Measurements from ENCODE around the gene HINT3. TPM values are rescaled to one million over a fixed set of nuclear protein-coding genes. Genes with fewer than 3 reads are reported as not detected.

The HINT3 gene
- total and polyA plus RNA-seq, 2 donors (not counting 3 experiments of a cell fraction or from before 2014, with no cell fraction given), result 1.8 to 8.4 TPM

- Histone ChIP-seq H3K4me1 (ENCODE audit: control insufficient read depth, extremely low read depth, insufficient read depth, low read length) (peaks cover 3% of the 10 kb centered on the region), H3K27ac (ENCODE audit: insufficient read depth, low read depth, low read length) (no peak overlapping the region), H3K4me3 (replicated peaks in 1 of 3; ENCODE audit: insufficient read depth in 1 of 3, low read depth in 1 of 3, low read length in 3 of 3) (no peak overlapping the region), H3K36me3 (ENCODE audit: control insufficient read depth in 2 of 2, extremely low read depth in 1 of 2, insufficient read depth in 2 of 2, low read length in 2 of 2) (no peaks in the 10 kb centered on the region), H3K27me3 (ENCODE audit: control insufficient read depth in 2 of 2, insufficient read depth in 2 of 2, low read length in 2 of 2) (no peaks in the 10 kb centered on the region), H4K20me1 (replicated peaks; ENCODE audit: control insufficient read depth, extremely low read depth, insufficient read depth, low read length) (no peaks in the 10 kb centered on the region), H3K9me1 (replicated peaks; ENCODE audit: control insufficient read depth, extremely low read depth, insufficient read depth, low read length) (no peaks in the 10 kb centered on the region), H3K9ac (replicated peaks; ENCODE audit: extremely low read depth, insufficient read depth, low read length) (no peak overlapping the region), H2AFZ (ENCODE audit: low read depth, low read length) (no peak overlapping the region), H3K4me2 (ENCODE audit: insufficient read depth, low read length) (no peak overlapping the region), H3K9me3 (replicated peaks; ENCODE audit: control insufficient read depth, insufficient read depth, low read length) (no peaks in the 10 kb centered on the region), H3K79me2 (ENCODE audit: control insufficient read depth, insufficient read depth, low read length) (no peaks in the 10 kb centered on the region)
- DNase-seq (ENCODE audit: low read depth, low spot score), result peak; percentile 81
- intact Hi-C loops (cut with micrococcal nuclease) (no loop called here), dilution Hi-C loops (cut with MboI; ENCODE audit: extremely low pct_ligation_motif_present, low sequenced_read_pairs) (no loop called here)
- POLR2A ChIA-PET, result no interaction called here
- CTCF ChIA-PET, result interaction anchor here (1.0 to 1.7 kb wide), 4 partner anchors 15 to 148 kb away, joined by 3 to 5 read pairs (median 3); partner anchors contain the start of gene NCOA7
- no peak for FAIRE-seq
- BruUV-seq (replicated peaks), result no TSS peak
- TF ChIP-seq MAX (IDR thresholded peaks at IDR 0.05; ENCODE audit: insufficient read depth, insufficient read length) (no peak), CTCF (IDR thresholded peaks at IDR 0.05; ENCODE audit: extremely low read depth in 1 of 2, insufficient read depth in 1 of 2, low read depth in 1 of 2, low read length in 2 of 2) (no peak), GATA2 (IDR thresholded peaks at IDR 0.05; ENCODE audit: insufficient read depth, insufficient read length, low read depth, low read length) (no peak), POLR2AphosphoS5 (IDR thresholded peaks at IDR 0.05; ENCODE audit: insufficient read depth, low read depth, low read length) (no peak), JUN (IDR thresholded peaks at IDR 0.05; ENCODE audit: borderline replicate concordance, insufficient read depth, insufficient read length, low read depth) (no peak), POLR2A (IDR thresholded peaks at IDR 0.05; ENCODE audit: low read depth, low read length) (no peak), EZH2 (IDR thresholded peaks at IDR 0.05; ENCODE audit: borderline replicate concordance, low read depth, low read length, severe bottlenecking) (no peak), MYC (IDR thresholded peaks at IDR 0.05; ENCODE audit: low read depth, low read length) (no peak), FOS (IDR thresholded peaks at IDR 0.05; ENCODE audit: borderline replicate concordance, insufficient read depth, low read length) (no peak)
Observed at GRCh38 chr6:125939026-125939425, 17.5 kb upstream of the HINT3 start.

All from endothelial cell of umbilical vein (primary cell).